Kidney tubule cell (primary cell): Measurements from ENCODE around the gene TOM1L1.

ENCODE experiments used
- DNase-seq: peaks from one replicate; pipeline ENCODE4 v3.0.0-alpha.2; 2018; ENCODE audit warnings: low spot score

The TOM1L1 gene

GRCh38 chr17:54898576-54898975 is 2.1 kb upstream of the TOM1L1 start:
- peak; percentile 42 for DNase-seq

GRCh38 chr17:54899201-54899600 is 1.5 kb upstream of the TOM1L1 start:
- DNase-seq = peak; percentile 8

- peak; percentile 40 for DNase-seq
Measured at GRCh38 chr17:54899721-54900456, 763 bp upstream of the TOM1L1 start.

- DNase-seq = peak; percentile 82
Measured at GRCh38 chr17:54901230-54901822, 674 bp downstream of the TOM1L1 start.

- DNase-seq = no peak
Measured at GRCh38 chr17:54902017-54902416, 1.4 kb downstream of the TOM1L1 start.

DNA sequence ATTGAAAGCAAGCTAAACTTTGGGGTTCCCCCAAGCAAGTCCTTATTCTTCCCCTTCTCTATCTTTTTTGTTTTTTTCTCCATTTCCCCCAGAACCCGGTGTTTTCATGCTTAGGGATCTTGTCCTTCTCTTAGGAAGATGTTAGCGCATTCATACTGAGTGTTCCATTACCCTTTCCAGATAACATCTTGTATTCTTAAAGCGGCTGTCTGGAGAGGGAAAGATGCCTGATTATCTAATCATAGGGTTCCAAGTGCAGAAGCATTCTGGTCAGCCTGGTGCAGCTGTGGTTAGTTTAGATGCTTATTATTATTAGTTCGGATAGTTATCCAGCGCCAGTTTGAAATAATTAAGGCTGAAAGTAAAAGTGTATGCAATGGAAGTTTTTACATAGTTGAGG is 2.0 kb downstream of the TOM1L1 start:
- no peak for DNase-seq

DNA sequence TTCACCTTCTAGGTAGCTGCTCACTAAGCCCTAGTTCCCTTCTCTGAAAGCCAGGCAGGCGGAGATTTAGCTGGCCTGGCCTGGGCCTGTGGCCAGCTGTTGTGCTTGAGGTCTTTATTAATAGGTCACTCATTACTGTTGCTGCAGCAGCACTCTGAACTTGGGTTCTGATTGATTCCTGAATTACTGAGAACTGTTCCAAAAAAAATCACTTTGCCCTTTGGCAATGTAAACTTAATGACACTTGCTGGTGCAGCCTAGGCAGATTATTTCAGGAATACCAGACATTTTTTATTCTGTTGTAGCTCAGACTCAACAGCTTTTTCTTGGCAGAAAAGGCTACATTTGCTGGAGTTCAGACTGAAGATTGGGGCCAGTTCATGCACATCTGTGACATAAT is 2.7 kb downstream of the TOM1L1 start:
- peak; percentile 87 for DNase-seq

DNA sequence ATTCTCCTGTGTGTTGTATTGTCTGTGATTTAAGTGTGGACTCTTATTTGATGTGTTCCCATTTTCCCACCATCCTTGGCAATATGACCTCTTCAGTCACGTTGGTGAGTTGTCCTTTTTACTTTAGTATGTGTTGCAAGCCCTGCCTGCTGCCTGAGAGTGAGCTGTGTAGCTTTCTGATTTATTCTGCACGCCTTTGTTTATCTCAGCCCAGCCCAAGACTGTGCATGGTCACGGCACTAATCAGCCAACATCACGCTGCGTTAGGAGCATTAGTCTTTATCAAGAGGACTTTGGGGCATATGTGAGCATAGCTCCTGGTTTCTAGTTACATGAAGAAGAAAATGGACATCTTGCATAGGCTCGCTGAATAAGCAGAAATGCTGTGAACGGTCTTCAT is 6.0 kb downstream of the TOM1L1 start:
- no peak for DNase-seq

DNA sequence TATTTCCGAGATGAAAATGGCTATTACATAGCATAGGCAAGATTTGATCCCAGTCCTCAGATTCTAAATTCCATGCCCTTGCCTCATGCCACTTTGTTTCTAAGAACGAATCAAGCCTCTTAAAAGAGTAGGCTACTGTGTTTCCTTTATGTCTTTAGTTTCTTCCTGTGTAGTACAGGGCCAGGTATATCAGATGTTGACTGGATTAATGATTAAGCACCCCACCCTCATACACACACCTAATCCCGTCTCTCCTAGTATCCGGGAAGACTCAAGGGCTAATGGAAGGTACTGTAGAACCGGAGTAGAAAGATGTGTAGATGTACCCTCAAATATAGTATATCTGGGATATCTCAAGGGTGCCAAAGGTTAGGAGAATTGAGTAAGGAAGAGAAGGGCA is 6.7 kb downstream of the TOM1L1 start:
- peak; percentile 50 for DNase-seq

DNA sequence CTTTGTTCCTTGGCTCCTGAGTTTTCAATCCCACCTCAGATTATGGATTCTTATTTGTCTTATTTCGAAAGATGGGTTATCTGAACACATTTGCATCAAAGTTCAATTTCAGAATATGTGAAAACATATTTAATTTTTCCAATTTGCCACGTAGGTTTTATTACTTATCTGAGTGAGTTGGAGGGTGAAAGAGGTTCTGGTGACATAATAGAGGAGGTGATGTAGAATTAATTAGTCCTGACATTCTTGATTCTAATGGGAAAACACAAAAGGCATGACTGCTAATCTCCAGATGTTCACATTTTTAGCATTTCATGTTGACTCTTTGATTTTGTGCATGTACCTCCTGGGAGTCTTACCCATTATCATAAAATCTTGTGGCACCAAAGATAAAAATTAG is 9.1 kb downstream of the TOM1L1 start:
- no peak for DNase-seq

DNA sequence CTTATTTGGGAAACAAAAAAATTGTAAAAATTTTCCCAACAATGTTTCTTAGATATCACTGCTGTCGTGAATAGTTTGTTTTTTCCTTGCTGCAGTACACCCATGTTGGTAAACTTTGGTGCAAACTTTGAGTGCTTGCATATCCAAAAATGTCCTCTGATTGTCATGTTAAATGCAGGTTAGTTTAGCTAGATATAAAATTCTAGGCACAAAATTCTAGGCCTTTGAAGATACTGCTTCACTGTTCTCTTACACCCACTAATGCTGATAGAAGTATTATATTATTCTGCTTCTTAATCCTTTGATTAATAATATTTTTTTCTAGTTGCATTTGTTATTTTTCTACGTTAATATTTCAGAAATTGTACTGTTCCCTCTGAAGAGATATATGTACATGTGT is 16.1 kb downstream of the TOM1L1 start:
- no peak for DNase-seq

DNA sequence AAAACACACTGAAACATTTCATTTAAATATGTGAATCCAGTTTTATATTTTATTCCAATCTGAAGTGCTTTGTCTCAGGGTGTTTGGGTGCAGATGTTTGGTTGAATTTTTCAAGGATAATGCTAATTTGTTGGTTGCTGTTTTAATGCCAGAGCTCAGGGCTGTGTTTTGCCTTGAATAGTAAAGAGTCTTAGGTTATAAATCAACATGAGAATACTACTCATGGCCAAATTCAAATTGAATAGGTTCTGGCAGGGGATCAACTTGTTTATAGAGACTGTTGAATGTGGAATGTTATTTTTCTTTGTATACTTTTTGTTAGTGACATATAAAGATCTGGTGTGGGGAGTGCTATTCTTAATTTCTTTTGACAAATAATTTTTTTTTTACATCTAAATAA is 18.8 kb downstream of the TOM1L1 start:
- no peak for DNase-seq

DNA sequence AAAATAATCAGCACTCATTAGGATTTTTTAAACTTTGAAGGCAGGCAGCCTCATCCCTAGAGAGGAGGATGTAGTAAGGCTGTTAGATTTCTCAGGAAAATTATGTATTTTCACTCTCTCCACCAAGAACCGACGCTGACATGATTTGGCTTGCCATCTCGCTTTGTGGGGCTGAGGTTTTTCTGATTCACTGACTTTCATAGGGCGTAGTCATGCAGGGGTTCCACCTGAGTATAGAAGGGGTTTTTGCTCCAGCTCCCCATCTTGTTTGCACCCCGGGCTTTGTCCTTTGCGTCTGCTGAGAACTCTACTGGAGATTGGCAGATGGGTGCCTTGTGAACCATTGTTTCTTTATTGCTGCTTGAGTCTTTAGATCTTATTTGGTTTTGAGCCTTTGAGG is 20.2 kb downstream of the TOM1L1 start:
- DNase-seq = no peak

- no peak for DNase-seq
Measured at GRCh38 chr17:54924405-54924804, 23.8 kb downstream of the TOM1L1 start.

DNA sequence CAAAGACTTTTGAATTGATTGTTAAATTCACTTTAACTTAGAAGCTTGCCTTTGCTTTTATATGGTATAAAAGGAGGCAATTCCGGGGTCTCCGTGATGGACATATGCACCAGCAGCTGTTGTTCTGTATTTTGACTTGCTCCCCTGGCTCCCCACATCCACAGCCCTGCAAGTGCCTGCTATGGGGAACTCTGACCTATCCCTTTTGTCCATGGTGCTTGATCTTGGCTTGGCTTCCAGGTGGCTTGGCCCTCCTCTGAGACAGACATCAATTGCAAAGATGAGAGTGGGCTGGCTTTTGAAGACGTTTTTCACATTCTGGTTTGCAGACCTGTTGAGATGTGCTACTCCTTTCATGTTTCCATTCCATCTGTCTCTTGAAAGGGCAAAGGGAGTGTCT is 26.9 kb downstream of the TOM1L1 start:
- no peak for DNase-seq

DNA sequence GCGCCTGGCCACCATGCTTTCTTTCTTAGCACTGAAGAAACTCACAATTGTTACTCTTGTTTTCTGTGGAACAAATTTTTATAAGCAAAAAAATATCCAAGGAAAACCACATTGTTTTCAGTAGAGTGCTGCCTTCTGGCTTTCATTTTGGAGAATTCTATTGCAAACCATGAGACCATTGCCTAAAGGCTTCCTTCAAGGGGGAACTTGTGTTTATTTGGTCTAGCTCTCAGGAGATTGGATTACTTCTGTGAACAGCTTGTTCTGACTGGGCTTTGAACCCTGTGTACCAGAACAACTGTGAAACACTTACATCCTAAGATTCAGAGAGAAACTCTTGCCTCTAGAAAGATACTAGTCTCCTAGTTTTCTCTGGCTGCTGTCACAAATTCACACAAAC is 32.1 kb downstream of the TOM1L1 start:
- DNase-seq = no peak

DNA sequence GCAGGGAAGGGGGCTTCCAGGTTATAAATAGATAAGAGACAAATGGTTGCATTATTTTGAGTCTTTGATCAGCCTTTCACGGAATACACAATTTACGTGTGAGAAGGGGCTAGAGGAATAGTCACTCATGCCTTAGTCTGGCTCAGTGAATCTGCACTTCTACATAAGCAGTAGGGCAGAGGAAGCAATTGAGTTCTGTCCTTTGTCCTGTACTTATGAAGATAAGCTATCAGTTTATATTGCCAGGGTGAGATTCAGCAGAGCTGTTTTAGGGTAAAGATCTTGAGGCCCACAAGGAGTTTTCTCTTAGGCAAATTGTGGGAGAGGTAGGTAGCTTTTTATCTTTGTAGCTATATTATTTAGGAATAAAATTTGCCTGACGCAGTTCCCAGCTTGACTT is 33.3 kb downstream of the TOM1L1 start:
- no peak for DNase-seq

DNA sequence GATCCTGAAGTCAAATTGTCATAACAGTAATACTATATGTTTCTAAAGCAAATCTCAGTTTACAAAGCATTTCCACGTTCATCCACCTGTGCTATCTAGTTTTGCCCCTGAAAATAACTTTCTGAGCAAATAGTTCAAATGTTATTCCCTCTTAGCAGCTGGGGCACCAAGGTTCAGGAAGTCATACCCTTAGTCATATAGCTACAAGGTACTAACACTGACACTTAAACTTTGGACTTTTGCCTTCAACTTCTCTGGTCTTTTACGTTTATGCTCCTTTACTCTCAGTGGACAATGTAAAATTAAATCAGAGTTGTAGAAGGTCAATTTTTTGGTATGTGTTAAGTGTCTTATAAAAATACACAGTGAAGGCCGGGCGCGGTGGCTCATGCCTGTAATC is 34.8 kb downstream of the TOM1L1 start:
- no peak for DNase-seq

DNA sequence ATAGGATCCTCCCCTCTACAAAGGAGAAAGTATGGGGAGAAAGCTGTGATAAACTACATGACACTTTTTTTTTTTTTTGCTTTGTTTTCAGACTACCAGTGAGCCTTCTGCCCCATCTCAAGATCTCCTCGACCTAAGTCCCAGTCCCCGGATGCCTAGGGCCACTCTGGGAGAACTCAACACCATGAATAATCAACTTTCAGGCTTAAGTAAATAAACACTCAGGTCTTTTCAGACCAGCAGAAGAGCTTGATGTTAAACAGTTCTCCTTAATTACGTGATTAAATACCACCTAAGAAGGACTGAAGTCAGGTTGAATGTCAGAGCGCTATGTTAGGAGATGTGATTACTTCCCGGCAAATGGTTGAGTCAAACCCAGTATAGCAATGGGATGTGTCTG is 36.4 kb downstream of the TOM1L1 start:
- no peak for DNase-seq

- no peak for DNase-seq
Measured at GRCh38 chr17:54937426-54937825, 36.8 kb downstream of the TOM1L1 start.

DNA sequence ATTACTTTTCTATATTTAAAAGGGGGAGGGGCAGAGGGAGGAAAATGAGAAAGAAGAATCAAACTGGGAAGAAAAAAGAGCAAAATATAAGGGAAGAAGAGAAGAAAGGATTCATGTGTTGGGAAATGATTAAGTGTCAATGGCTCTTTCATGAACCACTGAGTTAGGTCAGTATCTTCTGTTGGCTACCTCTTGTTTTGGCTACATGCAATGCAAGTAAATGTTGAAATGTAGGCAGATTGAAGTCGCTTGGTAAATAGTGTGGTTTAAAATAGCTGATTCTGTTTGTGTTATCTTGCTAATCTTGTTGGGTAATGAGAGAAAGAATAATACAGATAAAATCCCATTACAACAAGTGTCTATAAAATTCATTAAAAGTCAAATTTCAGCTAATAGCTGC is 40.6 kb downstream of the TOM1L1 start:
- DNase-seq = no peak

DNA sequence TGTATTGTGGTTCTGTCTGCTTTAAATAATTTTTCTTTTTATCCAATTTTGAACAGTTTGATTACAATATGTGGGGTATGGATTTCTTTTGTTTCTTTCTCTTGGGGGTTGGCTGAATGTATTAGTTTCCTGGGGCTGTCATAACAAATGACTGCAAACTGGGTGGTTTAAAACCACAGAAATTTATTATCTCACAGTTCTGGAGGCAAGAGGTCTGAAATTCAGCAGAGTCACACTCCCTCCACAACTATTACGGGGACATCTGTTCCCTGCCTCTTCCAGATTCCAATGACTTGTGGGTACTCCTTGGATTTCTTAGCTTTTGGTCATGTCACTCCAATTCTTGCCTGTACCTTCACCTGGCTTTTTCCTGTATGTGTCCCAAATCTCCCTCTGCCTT is 44.1 kb downstream of the TOM1L1 start:
- peak; percentile 44 for DNase-seq

DNA sequence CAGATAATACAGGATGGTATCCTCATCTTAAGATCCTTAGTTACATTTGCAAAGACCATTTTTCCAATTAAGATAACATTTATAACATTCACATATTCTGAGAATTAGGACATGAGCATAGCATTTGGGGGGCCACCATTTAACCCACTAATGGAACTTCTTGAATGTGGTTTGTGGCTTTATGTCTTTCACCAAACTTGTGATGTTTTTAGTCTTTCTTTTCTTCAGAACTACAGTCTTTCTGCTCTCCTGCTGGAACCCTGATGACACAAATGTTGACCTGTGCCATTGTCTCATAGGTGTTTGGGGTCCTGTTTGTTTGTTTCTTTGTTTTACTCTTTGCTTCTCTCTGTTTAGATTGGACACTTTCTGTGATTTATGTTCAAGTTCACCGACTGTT is 44.6 kb downstream of the TOM1L1 start:
- no peak for DNase-seq

GRCh38 chr17:54945671-54946070 is 45.0 kb downstream of the TOM1L1 start:
- no peak for DNase-seq
